ENCODE results near the gene SARDH. TPM values are rescaled to one million over a fixed set of nuclear protein-coding genes. Genes with fewer than 3 reads are reported as not detected.

The SARDH gene
- total RNA-seq, 1 experiment from 2014 or later: 0.66 TPM

- no peaks in the 10 kb centered on the region for H3K9me3 ChIP-seq
- H3K4me3 ChIP-seq: no peak overlapping the region
- H3K27me3 ChIP-seq: no peaks in the 10 kb centered on the region
- H3K36me3 ChIP-seq: no peaks in the 10 kb centered on the region
- DNase-seq: no peak
Observed at GRCh38 chr9:133690081-133690561, 48.0 kb downstream of the SARDH start.

GRCh38 chr9:133689151-133689763 is 48.9 kb downstream of the SARDH start:
- no peak for DNase-seq
- Histone ChIP-seq H3K27me3 (no peaks in the 10 kb centered on the region), H3K36me3 (no peaks in the 10 kb centered on the region), H3K4me3 (no peak overlapping the region), H3K9me3 (no peaks in the 10 kb centered on the region)

GRCh38 chr9:133687856-133688761 is 50.0 kb downstream of the SARDH start:
- Histone ChIP-seq H3K36me3 (no peaks in the 10 kb centered on the region), H3K27me3 (no peaks in the 10 kb centered on the region), H3K4me3 (no peak overlapping the region), H3K9me3 (no peaks in the 10 kb centered on the region)
- DNase-seq: no peak

GRCh38 chr9:133686642-133687575 is 51.2 kb downstream of the SARDH start:
- no peak for DNase-seq
- H3K36me3 ChIP-seq: no peaks in the 10 kb centered on the region
- no peaks in the 10 kb centered on the region for H3K9me3 ChIP-seq
- no peak overlapping the region for H3K4me3 ChIP-seq
- H3K27me3 ChIP-seq: no peaks in the 10 kb centered on the region

GRCh38 chr9:133685653-133686609 is 52.2 kb downstream of the SARDH start:
- Histone ChIP-seq H3K9me3 (no peaks in the 10 kb centered on the region), H3K4me3 (no peak overlapping the region), H3K27me3 (no peaks in the 10 kb centered on the region), H3K36me3 (no peaks in the 10 kb centered on the region)
- DNase-seq: no peak

GRCh38 chr9:133684936-133685361 is 53.2 kb downstream of the SARDH start:
- Histone ChIP-seq H3K27me3 (no peaks in the 10 kb centered on the region), H3K4me3 (no peak overlapping the region), H3K9me3 (no peaks in the 10 kb centered on the region), H3K36me3 (no peaks in the 10 kb centered on the region)
- no peak for DNase-seq

- Histone ChIP-seq H3K9me3 (no peaks in the 10 kb centered on the region), H3K4me3 (no peak overlapping the region), H3K36me3 (no peaks in the 10 kb centered on the region), H3K27me3 (no peaks in the 10 kb centered on the region)
- DNase-seq: no peak
Observed at GRCh38 chr9:133684121-133684935, 53.8 kb downstream of the SARDH start.

GRCh38 chr9:133683586-133684120 is 54.5 kb downstream of the SARDH start:
- no peaks in the 10 kb centered on the region for H3K36me3 ChIP-seq
- H3K9me3 ChIP-seq: no peaks in the 10 kb centered on the region
- H3K4me3 ChIP-seq: no peak overlapping the region
- H3K27me3 ChIP-seq: no peaks in the 10 kb centered on the region
- DNase-seq: no peak

GRCh38 chr9:133682818-133683585 is 55.1 kb downstream of the SARDH start:
- DNase-seq: no peak
- H3K36me3 ChIP-seq: no peaks in the 10 kb centered on the region
- no peaks in the 10 kb centered on the region for H3K27me3 ChIP-seq
- H3K4me3 ChIP-seq: no peak overlapping the region
- H3K9me3 ChIP-seq: no peaks in the 10 kb centered on the region

GRCh38 chr9:133681658-133682306 is 56.4 kb downstream of the SARDH start:
- Histone ChIP-seq H3K4me3 (no peak overlapping the region), H3K36me3 (no peaks in the 10 kb centered on the region), H3K9me3 (no peaks in the 10 kb centered on the region), H3K27me3 (no peaks in the 10 kb centered on the region)
- DNase-seq: no peak

GRCh38 chr9:133680976-133681657 is 57.0 kb downstream of the SARDH start:
- no peak for DNase-seq

GRCh38 chr9:133680250-133680975 is 57.7 kb downstream of the SARDH start:
- no peaks in the 10 kb centered on the region for H3K27me3 ChIP-seq
- DNase-seq: no peak
- no peaks in the 10 kb centered on the region for H3K36me3 ChIP-seq
- H3K9me3 ChIP-seq: no peaks in the 10 kb centered on the region
- no peak overlapping the region for H3K4me3 ChIP-seq

More at GRCh38 chr9:133680976-133681657, 57.0 kb downstream of the SARDH start:
- H3K36me3 ChIP-seq: no peaks in the 10 kb centered on the region
- no peaks in the 10 kb centered on the region for H3K9me3 ChIP-seq
- H3K4me3 ChIP-seq: no peak overlapping the region
- no peaks in the 10 kb centered on the region for H3K27me3 ChIP-seq
